HT1080 (cell line): ENCODE data around the gene FBN3. TPM values are rescaled to one million over a fixed set of nuclear protein-coding genes. Genes with fewer than 3 reads are reported as not detected.
"Not testable (repeated sequence)": the region's sequence is repeated elsewhere in the genome, so short reads cannot be mapped to it uniquely, and the experiment has no call there.

Experiments used
- DNase-seq: peaks from one replicate; pipeline ENCODE4 v3.0.0-alpha.2; 2015; ENCODE audit warnings: low read depth
- total RNA-seq: library from RNA; depleted of rRNA; stranded (reverse); fragments of >200 nt; shearing (Covaris generic); gene quantifications from 2 replicates; pipeline ENCODE4 v1.2.3, GENCODE V29; 2014

The FBN3 gene
- total RNA-seq, 1 experiment from 2014 or later, result not detected

DNA sequence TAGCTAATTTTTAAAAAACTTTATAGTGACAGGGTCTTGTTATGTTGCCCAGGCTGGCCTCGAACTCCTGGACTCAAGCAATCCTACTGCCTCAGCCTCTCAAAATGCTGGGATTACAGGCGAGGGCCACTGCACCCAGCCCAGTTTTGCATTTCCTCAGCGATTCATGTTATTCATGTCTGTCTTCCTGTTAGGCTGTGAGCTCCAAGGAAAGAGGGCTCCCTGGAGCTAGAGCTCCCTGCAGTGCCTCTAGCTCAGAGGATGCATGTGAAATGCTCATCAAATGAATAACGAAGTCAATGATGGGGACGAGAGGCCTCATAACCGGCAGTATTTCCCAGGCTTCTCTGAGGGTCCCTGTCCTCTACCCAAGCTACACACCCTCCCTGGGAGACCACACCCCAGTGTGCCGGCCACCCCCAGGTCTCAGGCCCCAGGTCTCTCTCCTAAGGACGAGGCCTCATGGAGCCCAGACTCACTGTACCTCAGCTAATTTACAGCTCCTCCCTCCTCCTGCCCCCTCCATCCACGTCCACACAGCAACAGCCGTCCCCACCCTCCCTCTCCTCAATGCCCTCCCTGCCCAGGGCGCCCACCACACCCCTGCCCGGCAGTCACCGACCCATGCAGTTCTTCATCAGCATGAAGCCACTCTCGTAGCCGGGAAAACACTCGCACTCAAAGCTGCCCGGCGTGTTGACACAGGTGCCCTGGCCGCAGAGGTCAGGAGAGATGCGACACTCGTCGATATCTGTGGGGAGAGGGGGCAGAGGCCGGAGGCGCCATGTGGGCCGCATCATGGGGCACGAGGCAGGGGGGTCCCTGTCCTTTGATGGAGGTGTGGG lies 28.5 kb downstream of the FBN3 start:
- no peak for DNase-seq

DNA sequence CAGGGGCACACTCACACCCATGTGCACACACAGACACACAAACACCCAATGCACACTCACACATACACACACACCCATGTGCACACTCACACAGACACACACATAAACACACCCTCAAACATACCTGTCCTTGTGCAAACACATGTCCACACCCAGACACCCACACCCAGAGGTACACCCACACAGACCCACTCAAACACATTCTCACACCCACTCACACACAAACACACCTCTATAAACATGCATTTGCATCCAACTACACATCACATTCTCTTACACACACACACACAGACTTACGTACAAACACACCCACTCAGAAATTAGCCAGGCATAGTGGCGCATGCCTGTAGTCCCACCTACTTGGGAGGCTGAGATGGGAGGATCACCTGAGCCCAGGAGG lies 31.4 kb downstream of the FBN3 start:
- no peak for DNase-seq

DNA sequence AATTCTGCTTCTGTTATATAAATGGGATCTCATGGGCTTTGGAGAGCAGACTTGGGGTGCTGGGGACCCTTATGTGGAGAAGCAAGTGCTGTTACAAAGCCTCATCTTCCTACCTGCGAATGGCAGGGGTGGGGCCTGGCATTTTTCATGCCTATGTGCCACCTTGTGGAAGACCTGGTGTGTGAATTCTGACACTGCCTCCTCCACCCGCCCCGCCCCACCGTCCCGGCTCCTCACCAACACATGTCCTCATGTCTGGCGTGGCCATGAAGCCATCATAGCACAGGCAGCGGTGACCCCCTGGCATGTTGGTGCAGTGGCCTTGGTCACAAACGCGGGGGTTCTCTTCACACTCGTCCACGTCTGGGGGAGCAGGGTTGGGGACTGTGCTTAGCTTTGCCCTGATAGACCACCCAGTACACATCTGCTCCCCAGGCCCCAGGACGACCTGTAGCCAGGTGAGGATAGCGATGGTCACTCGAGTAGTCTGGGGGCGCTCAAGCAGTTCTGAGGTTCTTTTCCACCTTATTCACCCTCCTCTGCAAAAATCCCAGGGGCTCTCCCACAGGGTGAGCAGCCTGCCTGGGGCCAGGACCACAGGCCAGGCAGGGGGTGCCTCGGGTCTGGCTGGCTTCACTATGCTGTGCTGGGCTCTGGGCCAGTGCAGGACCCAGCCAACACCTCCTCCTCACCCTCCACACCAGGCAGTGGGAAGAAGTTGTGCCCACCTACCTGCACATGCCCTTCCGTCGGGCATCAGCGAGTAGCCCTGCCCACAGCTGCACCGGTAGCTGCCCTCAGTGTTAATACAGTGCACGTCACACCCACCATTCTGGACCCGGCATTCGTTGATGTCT lies 32.7 kb downstream of the FBN3 start:
- DNase-seq, result no peak

DNA sequence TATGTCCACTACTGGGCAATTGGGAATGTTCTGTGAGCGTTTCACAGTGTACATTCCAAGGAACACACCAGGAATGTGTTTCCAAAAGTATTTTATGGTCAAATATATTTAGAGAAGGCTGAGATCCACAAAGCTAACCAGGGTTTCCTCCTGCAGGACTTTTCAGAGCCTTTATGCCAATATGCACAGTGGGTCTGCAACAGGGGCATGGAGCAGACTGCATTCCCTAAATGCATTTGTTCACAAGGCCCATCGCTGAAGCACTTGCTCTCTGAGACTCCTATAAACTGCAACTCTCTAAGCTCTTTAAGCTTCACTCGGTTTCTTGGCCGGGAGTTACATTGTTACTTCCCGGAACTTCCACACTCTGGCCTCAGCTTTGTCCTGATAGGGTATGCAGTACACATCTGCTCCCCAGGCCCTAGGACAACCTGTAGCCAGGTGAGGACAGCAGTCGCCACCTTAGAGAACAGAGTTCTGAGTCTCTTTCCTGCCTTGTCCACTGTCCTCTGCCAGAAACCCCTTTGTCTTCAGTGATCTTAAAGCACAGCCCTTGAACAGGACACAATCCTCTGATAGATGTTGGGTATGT lies 33.5 kb downstream of the FBN3 start:
- no peak for DNase-seq

DNA sequence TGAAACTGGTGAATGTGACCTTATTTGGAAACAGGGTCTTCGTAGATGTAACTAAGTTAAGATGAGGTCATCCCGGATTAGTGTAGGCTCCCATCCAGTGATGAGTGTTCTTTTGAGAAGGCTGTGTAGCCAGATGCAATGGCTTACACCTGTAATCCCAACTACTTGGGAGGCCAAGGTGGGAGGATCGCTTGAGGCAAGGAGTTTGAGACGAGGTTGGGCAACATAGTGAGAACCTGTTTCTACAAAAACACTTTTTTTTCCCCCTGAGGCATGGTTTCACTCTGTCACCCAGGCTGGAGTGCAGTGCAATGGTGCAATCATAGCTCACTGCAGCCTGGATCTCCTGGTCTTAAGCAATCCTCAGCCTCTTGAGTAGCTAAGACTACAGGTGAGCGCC lies 36.4 kb downstream of the FBN3 start:
- DNase-seq, result no peak

DNA sequence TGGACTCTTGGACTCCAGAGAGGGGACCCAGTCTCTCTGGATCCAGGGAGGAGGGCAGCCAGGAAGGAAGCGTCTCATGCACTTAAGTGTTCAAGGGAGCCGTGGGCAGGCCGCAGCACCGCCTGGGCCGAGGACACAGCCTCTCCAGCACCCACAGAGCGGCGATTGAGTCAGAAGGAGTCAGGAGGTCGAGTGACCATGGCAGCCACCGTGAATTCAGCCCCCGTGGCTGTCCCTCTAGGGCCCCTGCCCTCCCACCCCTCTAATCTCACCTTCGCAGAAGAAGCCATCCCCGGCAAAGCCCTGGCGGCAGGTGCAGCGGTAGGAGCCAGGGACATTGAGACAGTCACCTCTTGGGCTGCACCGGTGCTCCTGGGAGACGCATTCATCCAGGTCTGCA lies 38.0 kb downstream of the FBN3 start:
- DNase-seq, result no peak

DNA sequence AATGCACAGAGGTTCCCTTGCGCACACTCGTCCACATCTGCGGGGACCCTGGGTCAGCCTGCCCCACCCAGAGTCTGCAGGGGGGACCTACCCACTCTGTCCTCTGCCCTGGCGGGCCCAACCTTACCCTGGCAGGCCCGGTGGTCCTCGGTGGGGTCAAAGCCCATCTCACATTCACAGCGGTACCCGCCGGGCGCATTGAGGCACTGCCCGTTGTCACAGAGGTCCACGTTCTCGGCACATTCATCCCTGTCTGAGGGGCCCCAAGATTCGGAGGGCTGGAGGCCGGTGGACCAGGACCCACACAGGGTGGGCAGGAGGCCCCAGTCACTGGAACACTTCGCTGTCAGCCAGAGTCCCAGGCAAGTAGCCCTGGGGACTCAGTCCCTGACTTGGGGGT lies 38.5 kb downstream of the FBN3 start:
- DNase-seq, result no peak

DNA sequence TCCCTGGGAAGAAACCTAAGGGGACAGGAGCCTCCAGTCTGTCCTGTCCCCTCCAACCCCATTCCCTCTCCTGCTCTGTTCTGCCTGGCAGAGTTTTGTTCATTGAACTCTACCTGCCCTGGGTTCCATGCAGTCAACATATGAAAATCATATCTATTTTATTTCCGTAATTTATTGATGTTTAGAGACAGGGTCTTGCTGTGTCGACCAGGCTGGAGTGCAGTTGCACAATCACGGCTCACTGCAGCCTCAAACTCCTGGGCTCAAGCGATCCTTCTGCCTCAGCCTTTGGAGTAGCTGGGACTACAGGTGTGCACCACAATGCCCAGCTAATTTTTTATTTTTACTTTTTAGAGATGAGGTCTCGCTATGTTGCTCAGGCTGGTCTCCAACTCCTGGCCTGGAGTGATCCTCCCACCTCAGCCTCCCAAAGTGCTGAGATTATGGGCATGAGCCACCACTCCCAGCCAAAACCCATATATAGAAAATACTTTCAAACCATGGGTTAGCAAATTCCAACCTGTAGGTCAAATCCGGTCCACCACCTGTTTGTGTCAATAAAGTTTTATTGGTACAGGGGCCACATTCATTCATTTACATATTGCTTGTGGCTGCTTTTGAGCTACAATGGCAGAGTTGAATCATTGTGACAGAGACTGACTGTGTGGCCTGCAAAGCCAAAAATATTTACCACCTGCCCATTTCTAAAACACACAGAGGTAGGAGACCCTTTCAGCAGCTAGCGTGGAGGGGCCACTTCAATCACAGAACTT lies 39.3 kb downstream of the FBN3 start:
- DNase-seq, result no peak

DNA sequence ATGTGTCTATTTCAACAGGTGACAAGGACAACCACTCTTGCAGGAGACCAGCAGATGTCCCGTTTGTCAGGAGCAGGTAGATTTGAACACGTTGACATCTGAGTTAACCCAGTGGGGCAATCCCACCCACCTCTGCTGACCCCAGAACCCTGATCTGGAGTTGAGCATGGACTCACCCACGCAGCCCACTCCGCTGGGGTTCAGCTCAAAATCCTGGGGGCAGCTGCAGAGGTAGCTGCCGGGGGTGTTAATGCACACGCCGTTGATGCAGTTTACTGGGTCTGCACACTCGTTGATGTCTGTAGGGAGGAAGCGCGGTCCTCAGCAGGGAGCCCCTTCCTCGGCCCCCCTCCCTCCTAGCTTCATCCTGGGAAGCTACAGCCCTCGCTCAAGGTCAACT lies 39.9 kb downstream of the FBN3 start:
- DNase-seq, result no peak

DNA sequence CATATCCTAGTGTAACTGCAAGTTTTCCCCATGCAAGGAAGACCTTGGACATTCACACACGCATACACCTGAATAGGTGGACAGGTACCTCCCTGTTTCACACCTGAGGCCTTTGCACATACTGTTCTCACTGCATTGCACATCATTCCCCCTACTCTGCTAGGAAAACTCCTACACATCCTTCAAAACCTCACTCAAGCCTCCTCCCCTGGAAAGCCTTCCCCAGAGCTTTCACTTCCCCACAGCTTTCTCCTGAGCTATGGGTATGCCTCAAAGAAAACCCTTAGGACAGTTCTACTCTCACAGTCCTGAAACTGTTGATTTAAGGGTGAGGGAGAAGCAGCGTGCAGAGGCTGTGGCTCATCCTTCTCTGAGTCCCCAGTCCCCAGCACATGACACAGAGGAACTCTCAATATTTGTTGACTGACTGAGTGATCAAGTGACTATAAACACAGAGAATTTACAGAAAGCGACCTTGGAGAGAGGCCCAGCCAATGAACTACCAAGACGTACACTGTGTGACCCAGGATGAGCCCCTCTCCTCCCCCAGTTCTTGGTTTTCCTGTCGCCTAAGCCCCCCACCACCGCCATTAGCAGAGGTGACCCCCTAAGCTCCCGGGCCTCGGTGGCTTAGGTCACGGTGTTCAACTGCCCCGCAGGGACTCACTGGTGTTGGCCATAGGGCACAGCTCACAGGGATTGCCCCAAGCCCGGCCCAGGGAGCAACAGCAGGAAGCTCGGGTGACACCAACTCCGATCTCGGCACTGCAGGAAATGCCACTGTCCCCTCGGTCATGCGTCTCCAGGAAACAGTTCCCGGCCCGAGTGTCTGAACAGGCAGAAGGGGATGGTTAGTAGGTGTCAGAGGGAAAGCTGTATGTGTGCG lies 40.6 kb downstream of the FBN3 start:
- DNase-seq, result no peak

DNA sequence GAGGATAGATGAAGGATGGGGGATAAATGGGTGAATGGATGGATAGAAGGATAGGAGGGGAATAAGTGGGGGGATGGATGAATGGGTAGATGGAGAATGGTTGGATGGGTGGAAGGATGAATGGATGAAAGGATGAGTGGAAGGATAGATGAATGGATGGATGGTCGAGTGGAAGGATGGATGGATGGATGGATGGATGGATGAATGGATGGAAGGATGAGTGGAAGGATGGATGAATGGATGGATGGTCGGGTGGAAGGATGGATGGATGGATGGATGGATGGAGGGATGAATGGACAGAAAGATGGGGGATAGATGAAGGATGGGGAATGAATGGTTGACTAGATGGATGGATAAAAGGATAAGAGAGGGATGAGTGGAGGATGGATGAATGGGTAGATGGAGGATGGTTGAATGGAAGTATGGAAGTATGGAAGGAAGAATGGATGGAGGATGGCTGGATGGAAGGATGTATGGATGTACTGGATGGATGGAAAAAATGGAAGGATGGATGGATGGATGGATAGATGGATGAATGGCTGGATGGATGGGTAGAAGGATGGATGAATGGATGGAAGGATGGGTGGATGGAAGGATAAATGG lies 42.0 kb downstream of the FBN3 start:
- no peak for DNase-seq

DNA sequence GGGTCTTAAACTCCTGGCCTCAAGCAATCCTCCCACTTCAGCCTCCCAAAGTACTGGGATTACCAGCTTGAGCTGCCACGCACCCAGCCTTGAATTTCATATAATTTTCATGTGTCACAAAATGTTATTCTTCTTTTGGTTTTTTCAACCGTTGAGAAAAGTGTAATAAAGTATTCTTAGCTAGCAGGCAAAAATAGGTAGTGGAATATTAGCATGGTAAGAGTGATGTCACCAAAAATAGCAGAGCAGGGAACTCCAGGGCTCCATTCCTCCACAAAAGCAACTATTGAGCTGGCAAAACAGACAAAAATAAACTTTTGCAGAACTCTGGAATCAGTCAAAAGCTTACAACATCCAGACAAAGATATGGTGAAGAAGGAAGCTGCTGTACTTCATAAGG lies 43.9 kb downstream of the FBN3 start:
- no peak for DNase-seq

DNA sequence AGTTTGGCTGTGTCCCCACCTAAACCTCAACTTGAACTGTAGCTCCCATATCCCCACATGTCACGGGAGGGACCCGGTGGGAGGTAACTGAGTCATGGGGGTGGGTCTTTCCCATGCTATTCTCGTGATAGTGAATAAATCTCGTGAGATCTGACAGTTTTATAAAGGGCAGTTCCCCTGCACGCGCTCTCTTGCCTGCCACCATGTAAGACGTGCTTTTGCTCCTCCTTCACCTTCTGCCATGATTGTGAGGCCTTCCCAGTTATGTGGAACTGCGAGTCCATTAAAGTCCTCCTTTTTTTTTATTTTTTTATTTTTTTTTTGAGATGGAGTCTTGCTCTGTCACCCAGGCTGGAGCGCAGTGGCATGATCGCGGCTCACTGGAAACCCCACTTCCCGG lies 47.5 kb downstream of the FBN3 start:
- not testable (repeated sequence) for DNase-seq

DNA sequence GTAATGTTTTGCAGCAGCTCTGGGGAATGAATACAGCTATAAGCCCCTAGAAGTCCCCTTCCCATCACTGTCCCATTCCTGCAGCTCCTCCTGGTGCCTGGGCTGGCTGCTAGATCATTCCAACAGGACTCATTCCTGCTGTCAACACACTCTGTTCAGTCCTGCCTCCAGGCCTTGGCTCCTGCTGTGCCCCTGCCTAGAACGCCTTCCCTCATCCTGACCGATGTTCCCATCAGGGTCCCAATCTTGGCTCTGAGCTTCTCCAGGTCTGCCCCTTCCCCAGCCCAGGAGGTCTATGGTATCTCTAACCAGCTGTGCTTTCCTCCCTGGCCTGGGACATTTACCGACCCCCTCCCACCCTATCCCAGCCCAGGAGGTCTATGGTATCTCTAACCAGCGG lies 48.1 kb downstream of the FBN3 start:
- no peak for DNase-seq

DNA sequence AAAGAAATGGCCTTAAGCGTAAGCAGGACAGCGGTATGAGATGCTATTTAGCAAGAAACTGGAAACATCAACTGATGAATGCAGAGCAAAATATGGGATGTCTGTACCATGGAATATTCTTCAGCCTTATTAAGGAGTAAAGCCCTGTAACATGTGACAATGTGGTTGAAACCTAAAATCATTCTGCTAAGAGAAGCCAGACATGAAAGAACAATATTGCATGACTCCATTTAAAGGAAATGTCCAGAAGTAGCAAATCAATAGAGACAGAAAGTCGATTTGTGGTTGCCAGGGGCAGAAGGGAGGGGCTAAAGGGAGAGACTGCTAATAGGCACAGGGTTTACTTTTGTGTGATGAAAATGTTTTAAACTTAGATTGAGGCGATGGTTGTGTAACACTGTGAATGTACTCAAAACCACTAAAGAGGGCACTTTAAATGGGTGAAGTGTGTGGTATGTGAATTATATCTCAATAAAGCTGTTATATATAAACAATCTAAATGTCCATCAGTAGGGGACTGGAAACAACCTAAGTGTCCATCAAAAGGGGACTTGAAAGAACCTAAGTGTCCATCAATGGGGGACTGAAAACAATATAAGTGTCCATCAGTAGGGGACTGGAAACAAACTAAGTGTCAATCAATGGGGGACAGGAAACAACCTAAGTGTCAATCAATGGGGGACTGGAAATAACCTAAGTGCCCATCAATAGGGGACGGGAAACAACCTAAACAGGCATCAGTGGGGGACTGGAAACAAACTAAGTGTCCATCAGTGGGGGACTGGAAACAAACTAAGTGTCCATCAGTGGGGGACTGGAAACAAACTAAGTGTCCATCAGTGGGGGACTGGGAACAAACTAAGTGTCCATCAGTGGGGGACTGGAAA lies 51.5 kb downstream of the FBN3 start:
- no peak for DNase-seq

DNA sequence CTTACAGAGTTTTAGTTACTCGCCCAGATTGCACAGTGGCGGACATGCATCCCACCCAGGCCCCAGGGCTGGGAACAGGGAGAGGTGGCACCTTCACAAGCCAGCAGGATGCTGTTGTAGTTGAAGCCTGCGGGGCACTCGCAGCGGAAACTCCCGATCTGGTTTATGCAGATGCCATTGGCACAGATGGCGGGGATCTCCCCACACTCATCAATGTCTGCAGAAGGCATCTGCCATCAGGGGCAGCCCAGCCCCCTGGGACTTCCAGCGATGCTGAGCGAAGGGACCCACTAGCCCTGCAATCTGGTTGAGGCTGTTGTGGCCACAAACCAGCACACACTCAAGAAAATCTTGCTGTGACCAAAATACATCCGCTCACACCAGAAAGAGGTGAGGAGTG lies 52.2 kb downstream of the FBN3 start:
- DNase-seq, result no peak

DNA sequence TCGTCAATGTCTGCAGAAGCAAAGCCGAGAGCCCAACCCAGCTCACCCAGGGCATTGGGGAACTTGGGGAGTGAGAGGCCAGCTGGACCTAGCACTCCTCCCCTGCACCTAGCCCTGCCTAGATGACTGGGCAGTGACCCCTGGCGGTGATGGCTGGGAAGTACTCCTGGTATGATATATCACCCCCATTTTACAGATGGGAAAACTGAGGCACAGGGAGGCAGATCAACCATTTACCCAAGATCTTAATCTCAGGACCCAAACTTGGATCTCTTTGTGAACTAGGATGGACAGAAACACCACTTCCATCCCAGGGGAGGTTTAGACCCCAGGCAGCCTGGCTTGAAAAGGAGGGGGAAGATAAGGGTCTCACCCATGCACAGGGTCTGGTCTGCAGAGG lies 53.3 kb downstream of the FBN3 start:
- DNase-seq, result no peak

DNA sequence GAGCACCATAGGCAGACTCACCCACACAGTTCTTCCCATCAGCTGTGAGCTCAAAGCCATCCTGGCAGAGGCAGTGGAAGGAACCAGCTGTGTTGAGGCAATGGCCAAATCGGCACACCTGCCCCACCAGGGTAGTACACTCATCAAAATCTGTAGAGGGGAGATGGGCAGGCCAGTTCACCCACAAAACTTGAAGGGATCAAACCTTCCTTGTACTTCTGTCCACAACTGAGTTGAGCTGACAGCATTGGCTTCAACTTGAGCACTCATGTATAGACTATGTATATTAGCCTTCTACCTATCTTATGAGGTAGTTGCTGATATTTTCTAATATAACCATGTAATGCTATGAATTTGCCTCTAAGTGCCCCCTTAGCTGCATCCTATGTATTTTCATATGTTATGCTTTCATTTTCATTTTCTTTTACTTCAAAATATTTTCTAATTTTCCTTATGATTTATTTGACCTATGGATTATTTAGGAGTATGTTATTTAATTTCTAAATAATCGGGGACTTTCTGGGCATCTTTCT lies 54.0 kb downstream of the FBN3 start:
- no peak for DNase-seq

DNA sequence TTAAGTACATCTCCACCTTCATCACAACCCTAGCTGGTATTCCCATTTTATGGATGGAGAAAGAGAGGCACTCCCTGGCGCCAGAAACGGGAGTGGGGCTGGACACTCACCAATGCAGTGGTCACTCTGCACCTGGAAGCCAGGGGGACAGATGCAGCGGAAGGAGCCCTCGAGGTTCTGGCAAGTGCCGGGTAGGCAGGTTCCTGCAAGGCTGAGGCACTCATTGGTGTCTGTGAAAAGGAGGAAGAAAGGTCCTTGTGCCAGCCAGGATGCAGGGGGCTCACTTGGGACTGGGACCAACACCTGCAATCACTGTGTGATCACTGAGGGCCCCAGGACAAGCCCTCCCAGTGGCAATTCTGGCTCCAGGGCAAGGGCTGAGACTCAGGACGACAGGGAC lies 55.1 kb downstream of the FBN3 start:
- no peak for DNase-seq
